Measurements from ENCODE around the gene CHST3.

Gene CHST3

DNA sequence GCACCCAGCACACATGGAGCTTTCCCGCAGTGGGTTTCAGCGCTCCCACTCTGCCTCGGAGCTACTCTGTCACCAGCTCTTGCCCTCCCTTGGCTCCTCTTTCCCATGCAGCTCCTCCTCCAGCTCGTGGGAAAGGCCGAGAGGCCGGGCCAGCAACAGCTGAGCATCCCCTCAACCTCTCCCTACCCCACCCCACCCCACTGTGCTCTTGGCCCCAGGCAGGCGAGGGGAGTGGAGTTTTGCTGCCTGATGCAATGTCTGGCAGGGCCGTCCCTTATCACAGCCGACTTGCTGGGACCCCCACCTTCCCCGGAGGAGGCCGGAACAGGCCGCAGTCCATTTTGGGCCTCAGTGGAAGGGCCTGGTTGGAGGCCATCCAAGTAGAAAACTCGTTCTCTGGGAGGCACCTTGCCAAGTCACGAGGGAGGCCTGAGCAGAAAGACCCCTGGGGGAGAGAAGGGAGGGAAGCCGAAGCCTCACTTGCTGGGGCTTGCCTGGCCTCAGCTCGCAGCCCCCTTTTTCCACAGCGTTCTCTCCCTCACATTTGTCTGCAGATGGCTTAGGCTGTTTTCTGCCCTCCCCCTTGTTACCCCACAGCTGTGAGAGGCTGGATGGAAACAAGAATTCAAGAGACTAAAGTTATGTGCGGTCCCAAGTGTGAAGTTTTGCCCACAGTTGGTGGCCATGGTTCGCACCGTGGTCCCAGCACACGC lies 35.3 kb downstream of the CHST3 start:
- TF ChIP-seq CTCF (IDR thresholded peaks at IDR 0.05; ENCODE audit: low read length, missing control alignments): no peak
- peak; percentile 94 for DNase-seq (ENCODE audit: low read depth)
- no peak overlapping the region for H3K4me3 ChIP-seq (replicated peaks; ENCODE audit: low read depth, low read length)

DNA sequence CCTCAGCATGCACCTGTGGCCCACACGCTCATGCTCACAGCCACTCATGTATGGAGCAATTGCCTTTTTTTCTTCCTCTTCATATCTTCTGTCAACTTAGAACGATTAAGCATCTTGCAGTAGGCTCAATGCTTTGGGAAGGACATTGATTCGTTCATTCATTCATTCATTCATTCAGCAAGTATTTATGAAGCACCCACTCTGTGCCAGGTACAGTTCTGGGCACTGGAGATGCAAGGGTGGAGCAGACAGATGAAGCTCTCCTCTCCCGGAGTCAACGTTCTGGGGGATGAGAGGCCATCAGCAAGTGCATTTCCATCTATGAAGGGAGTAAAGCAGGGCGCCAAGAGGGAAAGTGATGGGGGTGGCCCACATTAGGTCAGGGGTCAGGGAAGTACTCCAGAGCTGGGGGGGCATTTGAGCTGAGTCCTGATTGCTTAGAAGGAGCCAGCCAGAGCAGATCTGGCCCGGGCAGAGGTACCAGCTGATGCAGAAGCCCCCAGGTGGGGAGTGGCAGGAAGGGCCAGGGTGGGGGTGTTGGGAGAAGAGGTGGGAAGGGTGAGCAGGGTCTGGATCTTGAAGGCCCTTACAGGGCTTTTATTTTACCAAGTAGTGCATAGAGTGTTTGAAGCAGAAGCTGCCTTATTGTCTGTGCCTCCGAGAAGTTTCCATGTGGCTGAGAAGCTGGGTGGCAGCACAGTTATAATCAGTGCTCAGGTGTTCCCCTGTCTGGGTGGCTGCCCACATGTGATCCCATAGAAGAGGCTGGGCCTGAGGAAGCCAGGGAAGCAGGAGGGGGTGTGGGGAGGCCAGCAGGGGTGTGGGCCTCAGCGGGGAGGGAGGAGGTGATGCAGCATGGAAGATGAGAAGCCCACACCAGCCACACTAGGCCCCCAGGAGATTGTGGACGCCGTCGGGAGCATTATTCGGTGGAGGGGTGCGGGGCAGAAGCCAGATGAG lies 36.2 kb downstream of the CHST3 start:
- no peak for DNase-seq (ENCODE audit: low read depth)
- no peak overlapping the region for H3K4me3 ChIP-seq (replicated peaks; ENCODE audit: low read depth, low read length)
- no peak for TF ChIP-seq CTCF (IDR thresholded peaks at IDR 0.05; ENCODE audit: low read length, missing control alignments)

DNA sequence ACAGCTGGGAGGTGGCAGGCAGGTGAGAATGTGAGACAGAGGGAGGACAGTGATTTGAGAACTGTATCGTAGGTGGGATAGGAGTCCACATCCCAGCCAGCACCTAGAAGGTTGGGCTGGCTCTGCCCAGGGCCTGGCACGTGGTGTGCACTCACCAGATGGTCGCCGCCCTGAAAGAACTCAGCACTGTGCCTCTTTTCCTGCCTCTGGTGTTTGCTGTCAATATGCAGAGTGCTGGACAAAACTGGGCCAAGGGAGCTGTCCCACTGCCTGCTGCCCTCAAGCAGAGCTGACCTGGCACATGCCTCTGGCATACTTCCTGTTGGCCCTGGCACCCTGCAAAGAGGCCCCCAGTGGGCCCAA lies 36.8 kb downstream of the CHST3 start:
- no peak for TF ChIP-seq CTCF (IDR thresholded peaks at IDR 0.05; ENCODE audit: low read length, missing control alignments)
- H3K4me3 ChIP-seq (replicated peaks; ENCODE audit: low read depth, low read length): no peak overlapping the region
- no peak for DNase-seq (ENCODE audit: low read depth)

DNA sequence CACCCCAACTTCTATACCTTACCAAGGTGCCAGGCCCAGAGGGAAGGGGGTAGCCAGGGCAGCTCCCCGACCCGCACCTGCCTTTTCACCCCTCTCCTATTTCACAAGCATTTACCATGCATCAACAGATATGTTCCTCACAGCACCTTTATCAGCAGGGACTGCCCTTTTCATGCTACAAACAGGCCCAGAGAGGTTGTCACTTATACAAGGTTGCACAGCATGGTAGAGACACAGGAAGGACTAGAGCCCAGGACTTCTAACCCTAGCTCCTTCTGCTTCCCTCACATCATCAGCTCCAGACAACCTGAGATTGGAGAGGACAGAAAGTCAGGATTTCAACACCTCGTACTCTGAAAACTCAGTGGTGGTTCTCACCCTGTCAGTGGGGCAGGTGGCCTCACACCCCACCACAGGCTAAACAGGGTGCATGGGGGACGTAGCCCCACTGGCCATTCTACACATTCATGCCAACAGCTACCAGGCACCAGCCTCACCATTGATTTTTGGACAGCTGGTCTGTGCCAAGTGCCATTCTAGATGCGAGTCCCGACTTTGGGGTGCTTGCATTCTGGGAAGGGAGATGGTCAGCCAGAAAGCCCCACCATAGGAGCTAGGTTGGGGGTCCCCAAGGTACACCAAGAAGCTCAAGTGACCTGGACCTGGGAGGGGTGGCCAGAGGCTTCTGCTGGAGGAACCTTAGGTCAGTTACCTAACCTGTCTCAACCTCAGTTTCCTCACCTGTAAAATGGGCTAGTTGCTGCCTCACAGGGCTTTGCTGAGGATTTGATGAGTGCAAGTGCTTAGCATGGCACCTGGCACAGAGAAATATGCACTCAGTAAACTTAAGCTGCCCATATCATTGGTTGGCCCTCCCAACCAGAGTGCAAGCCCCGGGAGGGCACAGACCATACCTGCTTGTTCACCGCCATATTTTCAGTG lies 38.4 kb downstream of the CHST3 start:
- DNase-seq (ENCODE audit: low read depth): no peak
- H3K4me3 ChIP-seq (replicated peaks; ENCODE audit: low read depth, low read length): no peak overlapping the region
- no peak for TF ChIP-seq CTCF (IDR thresholded peaks at IDR 0.05; ENCODE audit: low read length, missing control alignments)

DNA sequence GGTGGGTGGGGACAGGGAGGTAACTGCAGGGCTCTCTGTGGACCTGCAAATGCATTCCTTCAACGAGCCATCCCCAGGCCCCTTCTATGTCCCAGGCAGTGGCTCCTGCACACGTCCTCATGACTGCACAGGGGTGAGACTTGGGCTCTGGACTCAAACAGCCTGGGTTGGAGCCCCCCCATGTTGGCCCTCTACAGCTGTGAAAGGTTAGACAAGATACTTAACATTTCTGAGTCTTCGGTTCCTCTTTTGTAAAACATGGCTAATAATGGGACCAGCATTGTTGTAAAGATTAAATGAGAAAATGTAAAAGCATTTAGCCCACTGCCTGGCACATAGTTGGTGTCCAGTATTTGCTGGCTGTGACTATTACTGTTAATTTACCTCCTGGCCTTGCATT lies 41.8 kb downstream of the CHST3 start:
- no peak for TF ChIP-seq CTCF (IDR thresholded peaks at IDR 0.05; ENCODE audit: low read length, missing control alignments)
- no peak overlapping the region for H3K4me3 ChIP-seq (replicated peaks; ENCODE audit: low read depth, low read length)
- DNase-seq (ENCODE audit: low read depth): no peak

DNA sequence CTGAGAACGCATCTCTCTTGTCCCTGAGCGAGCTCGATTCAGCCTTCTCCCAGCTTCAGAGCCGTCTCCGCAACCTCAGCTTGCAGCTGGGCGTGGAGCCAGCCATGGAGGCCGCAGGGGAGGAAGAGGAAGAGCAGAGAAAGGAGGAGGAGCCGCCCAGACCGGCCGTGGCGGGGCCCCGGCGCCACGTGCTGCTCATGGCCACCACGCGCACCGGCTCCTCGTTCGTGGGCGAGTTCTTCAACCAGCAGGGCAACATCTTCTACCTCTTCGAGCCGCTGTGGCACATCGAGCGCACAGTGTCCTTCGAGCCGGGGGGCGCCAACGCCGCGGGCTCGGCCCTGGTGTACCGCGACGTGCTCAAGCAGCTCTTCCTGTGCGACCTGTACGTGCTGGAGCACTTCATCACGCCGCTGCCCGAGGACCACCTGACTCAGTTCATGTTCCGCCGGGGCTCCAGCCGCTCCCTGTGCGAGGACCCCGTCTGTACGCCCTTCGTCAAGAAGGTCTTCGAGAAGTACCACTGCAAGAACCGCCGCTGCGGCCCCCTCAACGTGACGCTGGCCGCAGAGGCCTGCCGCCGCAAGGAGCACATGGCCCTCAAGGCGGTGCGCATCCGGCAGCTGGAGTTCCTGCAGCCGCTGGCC lies 43.2 kb downstream of the CHST3 start:
- DNase-seq (ENCODE audit: low read depth): no peak
- no peak overlapping the region for H3K4me3 ChIP-seq (replicated peaks; ENCODE audit: low read depth, low read length)
- TF ChIP-seq CTCF (IDR thresholded peaks at IDR 0.05; ENCODE audit: low read length, missing control alignments): no peak

All from fibroblast of pulmonary artery (primary cell).